ENCODE measurements around the gene COL26A1. TPM values are rescaled to one million over a fixed set of nuclear protein-coding genes. Genes with fewer than 3 reads are reported as not detected.

Gene COL26A1
- total RNA-seq, 1 experiment from 2014 or later, result 42.6 TPM

DNA sequence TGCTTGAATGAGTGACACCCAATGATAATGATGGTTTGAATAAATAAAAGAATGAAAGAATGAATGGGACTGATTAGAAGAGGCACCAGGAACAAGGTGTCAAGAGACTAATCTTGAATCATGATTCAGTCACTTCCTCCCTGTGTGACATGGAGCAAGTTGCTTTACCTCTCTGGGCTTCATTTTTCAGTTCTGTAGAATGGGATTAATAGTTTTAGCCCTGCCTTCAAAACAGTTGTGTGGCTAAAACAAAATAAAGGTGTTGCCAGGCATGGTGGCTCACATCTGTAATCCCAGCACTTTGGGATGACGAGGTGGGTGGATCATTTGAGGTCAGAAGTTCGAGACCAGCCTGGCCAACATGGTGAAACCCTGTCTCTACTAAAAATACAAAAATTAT is 228.8 kb downstream of the COL26A1 start:
- no peak overlapping the region for H3K4ac ChIP-seq (ENCODE audit: low read depth, low read length)

More for the DNA sequence above, 228.8 kb downstream of the COL26A1 start:
- no peaks in the 10 kb centered on the region for H4K20me1 ChIP-seq (ENCODE audit: control insufficient read depth, insufficient read depth, insufficient read length)
- WGBS (ENCODE audit: extremely low coverage, insufficient read length, low lambda C conversion rate), result no CpG with 5 or more reads among the region's 2 CpGs
- H3K14ac ChIP-seq (ENCODE audit: insufficient read depth, low read length), result no peak overlapping the region
- H2BK12ac ChIP-seq (ENCODE audit: insufficient read length, low read depth, low read length), result no peak overlapping the region
- no peaks in the 10 kb centered on the region for H3K79me2 ChIP-seq (ENCODE audit: insufficient read depth, low read length)
- H2BK15ac ChIP-seq (ENCODE audit: low read depth, low read length), result no peak overlapping the region
- H3K4me1 Mint-ChIP-seq, result peaks cover 0 to 5% of the 10 kb centered on the region in 2 experiments; a peak in 1 of 4 replicates
- H3K4me1 ChIP-seq (ENCODE audit: insufficient read depth, low read length), result no peaks in the 10 kb centered on the region
- H2AK5ac ChIP-seq (ENCODE audit: insufficient read length, low read length), result no peak overlapping the region
- no peak overlapping the region for H3K23ac ChIP-seq (ENCODE audit: insufficient read length, low read depth, low read length)
- DNase-seq, result no peak
- H3K27ac ChIP-seq (ENCODE audit: insufficient read length, low read depth, low read length), result no peak overlapping the region
- no peak overlapping the region for H3K56ac ChIP-seq (ENCODE audit: insufficient read length, low read depth, low read length)
- no peak overlapping the region for H3T11ph ChIP-seq (ENCODE audit: low read length)
- H3K9ac ChIP-seq (ENCODE audit: extremely low read depth, insufficient read length, low read length), result no peak overlapping the region
- no peak overlapping the region for H2BK20ac ChIP-seq (ENCODE audit: low read depth, low read length, poor library complexity, severe bottlenecking)
- TF ChIP-seq, protein P1, sequence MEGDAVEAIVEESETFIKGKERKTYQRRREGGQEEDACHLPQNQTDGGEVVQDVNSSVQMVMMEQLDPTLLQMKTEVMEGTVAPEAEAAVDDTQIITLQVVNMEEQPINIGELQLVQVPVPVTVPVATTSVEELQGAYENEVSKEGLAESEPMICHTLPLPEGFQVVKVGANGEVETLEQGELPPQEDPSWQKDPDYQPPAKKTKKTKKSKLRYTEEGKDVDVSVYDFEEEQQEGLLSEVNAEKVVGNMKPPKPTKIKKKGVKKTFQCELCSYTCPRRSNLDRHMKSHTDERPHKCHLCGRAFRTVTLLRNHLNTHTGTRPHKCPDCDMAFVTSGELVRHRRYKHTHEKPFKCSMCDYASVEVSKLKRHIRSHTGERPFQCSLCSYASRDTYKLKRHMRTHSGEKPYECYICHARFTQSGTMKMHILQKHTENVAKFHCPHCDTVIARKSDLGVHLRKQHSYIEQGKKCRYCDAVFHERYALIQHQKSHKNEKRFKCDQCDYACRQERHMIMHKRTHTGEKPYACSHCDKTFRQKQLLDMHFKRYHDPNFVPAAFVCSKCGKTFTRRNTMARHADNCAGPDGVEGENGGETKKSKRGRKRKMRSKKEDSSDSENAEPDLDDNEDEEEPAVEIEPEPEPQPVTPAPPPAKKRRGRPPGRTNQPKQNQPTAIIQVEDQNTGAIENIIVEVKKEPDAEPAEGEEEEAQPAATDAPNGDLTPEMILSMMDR (conservative IDR thresholded peaks at IDR 0.05), result no peak
- H2BK5ac ChIP-seq (ENCODE audit: insufficient read length, low read length), result no peak overlapping the region
- no peak overlapping the region for H3K4me3 Mint-ChIP-seq
- no peaks in the 10 kb centered on the region for H3K79me1 ChIP-seq (ENCODE audit: insufficient read depth, low read depth, low read length, poor library complexity, severe bottlenecking)
- H2AFZ ChIP-seq (ENCODE audit: low read length), result no peak overlapping the region
- no peak overlapping the region for H3K4me2 ChIP-seq (ENCODE audit: insufficient read depth, insufficient read length, low read length)
- no peaks in the 10 kb centered on the region for H3K36me3 Mint-ChIP-seq (ENCODE audit: insufficient read depth in 1 of 3, low read depth in 3 of 3)
- H3K23me2 ChIP-seq (ENCODE audit: insufficient read length, low read depth, low read length, poor library complexity, severe bottlenecking), result no peaks in the 10 kb centered on the region
- H3K18ac ChIP-seq (ENCODE audit: insufficient read length, low read depth, low read length), result no peak overlapping the region
- H2BK120ac ChIP-seq (ENCODE audit: low read depth, low read length, poor library complexity, severe bottlenecking), result no peak overlapping the region
- no peak overlapping the region for H4K91ac ChIP-seq (ENCODE audit: insufficient read length, low read depth, low read length)
- H3K27ac Mint-ChIP-seq, result no peak overlapping the region
- H3K9me3 ChIP-seq (ENCODE audit: control insufficient read depth, low read depth, low read length), result no peaks in the 10 kb centered on the region
- H4K5ac ChIP-seq (ENCODE audit: insufficient read length, low read depth, low read length), result no peak overlapping the region
- H3K9me3 Mint-ChIP-seq, result no peaks in the 10 kb centered on the region
- no peaks in the 10 kb centered on the region for H3K27me3 ChIP-seq (ENCODE audit: insufficient read depth, low read length)
- H4K8ac ChIP-seq (replicated peaks; ENCODE audit: insufficient read length, low read depth, low read length), result no peak overlapping the region
- peaks cover 22% of the 10 kb centered on the region for H3K27me3 Mint-ChIP-seq (ENCODE audit: low read depth)
